Colonic mucosa (tissue), 4 donors: Measurements from ENCODE around the gene SEC16B. TPM values are rescaled to one million over a fixed set of nuclear protein-coding genes. Genes with fewer than 3 reads are reported as not detected.

Experiments used
- DNase-seq: peaks from one replicate; pipeline ENCODE4 v3.0.0-alpha.2; 2020
- H3K27ac ChIP-seq: fragments of 200-600 bp; one replicate; pipeline ENCODE4 v1.8.0; 2021
- H3K27me3 ChIP-seq: fragments of 200-600 bp; one replicate; pipeline ENCODE4 v1.8.0; 2021
- H3K36me3 ChIP-seq: fragments of 200-600 bp; one replicate; pipeline ENCODE4 v1.8.0; 2021
- H3K4me1 ChIP-seq: fragments of 200-600 bp; one replicate; pipeline ENCODE4 v1.8.0; 2021; ENCODE audit warnings: mild to moderate bottlenecking
- H3K4me3 ChIP-seq: fragments of 200-600 bp; one replicate; pipeline ENCODE4 v1.8.0; 2021
- H3K9ac ChIP-seq, 2 donors: one replicate each; pipeline ENCODE4 v1.7.0; 2013; ENCODE audit warnings: control low read depth in 2 of 2, low read depth in 2 of 2, low read length in 2 of 2
- H3K9me3 ChIP-seq: fragments of 200-600 bp; one replicate; pipeline ENCODE4 v1.8.0; 2021
- CTCF ChIP-seq: fragments of 200-600 bp; IDR thresholded peaks from one replicate; pipeline ENCODE4 v1.8.0; 2022; ENCODE audit warnings: antibody characterized with exemption, mild to moderate bottlenecking
- intact Hi-C: fragments of 100-400 bp; cut with DNase I; formaldehyde crosslinking; loops from one replicate; pipeline ENCODE4 v1.14.1; 2022
- total RNA-seq, 2 donors: library from RNA; stranded (reverse); fragmentation: NEBNext Ultra II Directional in 1 of 2; extraction: Animal tissue kit (Norgen Biotek cat#: 25700) in 1 of 2; gene quantifications; one replicate each; pipeline ENCODE4 v1.2.1, GENCODE V29; 2021
- donor health status: healthy.
- donor health status: DM: no; HTN: no; CAD: no.
- donor health status: DM: no; HTN: no; CAD: no.

SEC16B gene
- total RNA-seq, 2 donors from 2014 or later = 2.8 to 5.2 TPM

- Histone ChIP-seq H3K36me3 (no peaks in the 10 kb centered on the region), H3K27me3 (no peaks in the 10 kb centered on the region), H3K9me3 (no peaks in the 10 kb centered on the region), H3K9ac (no peak overlapping the region), H3K4me1 (no peaks in the 10 kb centered on the region), H3K27ac (no peak overlapping the region), H3K4me3 (no peak overlapping the region)
- intact Hi-C loops = no loop called here
- TF ChIP-seq CTCF = no peak
- no peak for DNase-seq
These were observed 7.3 kb upstream of the SEC16B start for GRCh38 chr1:177977141-177977540.

GRCh38 chr1:177976596-177976995 lies 6.7 kb upstream of the SEC16B start:
- no peaks in the 10 kb centered on the region for H3K27me3 ChIP-seq
- H3K4me3 ChIP-seq = no peak overlapping the region
- no peak overlapping the region for H3K27ac ChIP-seq
- no peaks in the 10 kb centered on the region for H3K4me1 ChIP-seq
- DNase-seq = no peak
- H3K9me3 ChIP-seq = no peaks in the 10 kb centered on the region
- H3K9ac ChIP-seq = no peak overlapping the region
- no peak for TF ChIP-seq CTCF
- intact Hi-C loops = no loop called here
- no peaks in the 10 kb centered on the region for H3K36me3 ChIP-seq

DNA sequence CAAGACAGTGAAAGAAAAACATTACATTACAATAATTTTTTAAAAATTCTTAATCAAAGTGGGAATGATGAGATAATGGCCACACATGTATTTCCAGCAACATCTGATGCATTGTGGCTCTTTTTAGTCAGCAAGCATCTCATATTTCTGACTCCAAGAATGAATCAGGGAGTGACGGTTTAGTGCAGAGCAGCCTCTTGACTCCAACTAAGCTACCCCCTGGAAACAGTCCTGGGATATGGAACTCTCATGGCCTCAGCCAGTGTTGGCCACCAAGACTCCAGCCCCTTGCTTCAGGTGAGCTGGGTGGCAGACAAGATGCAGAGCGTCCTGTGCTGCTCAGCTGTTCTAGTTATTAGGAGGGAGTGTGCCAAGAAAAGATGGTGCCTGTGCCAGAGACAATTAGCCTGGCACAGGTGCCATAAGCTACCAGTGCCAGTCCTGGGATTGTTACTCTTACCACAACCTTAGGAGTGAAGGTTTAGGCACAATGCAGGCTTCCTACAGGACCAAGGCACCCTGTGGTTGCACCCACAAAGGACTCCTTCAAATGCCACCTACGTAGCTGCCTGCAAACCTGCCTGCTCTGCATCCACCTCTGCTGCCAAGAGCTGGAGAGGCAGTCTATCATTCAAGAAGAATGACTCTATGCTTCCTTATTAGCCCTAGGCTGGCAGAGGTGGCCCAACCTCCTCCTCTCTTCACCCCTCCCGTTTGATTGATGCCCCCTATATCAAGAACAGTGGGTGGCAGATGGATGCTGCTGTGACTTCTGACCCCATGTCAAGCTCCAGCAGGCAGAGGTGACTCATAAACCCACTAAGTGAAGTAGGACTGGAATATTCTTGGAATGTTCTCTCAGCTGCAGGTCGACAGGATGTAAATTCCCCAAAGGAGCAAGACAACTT lies 6.0 kb upstream of the SEC16B start:
- Histone ChIP-seq H3K36me3 (no peaks in the 10 kb centered on the region), H3K9me3 (no peaks in the 10 kb centered on the region), H3K4me1 (no peaks in the 10 kb centered on the region)

DNA sequence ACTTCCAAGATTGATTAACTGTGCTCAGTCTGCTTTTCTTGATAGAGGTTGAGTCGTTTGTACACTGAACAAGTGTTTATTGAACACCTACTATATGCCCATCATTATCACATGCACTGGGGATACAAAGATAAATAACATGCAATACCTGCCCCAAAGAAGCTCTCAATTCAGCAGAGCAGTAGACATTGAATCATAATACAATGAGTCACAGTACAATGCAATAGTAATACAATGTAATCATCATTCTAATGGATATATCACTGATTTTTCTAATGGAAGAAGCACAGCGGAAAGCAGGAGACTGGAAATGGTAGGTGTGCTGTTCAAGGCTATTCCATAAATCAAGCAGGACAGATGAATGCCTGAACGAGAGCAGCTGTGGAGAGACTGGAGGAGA lies 3.7 kb upstream of the SEC16B start:
- H3K27me3 ChIP-seq = no peaks in the 10 kb centered on the region
- H3K36me3 ChIP-seq = no peaks in the 10 kb centered on the region
- H3K9ac ChIP-seq = no peak overlapping the region
- no peaks in the 10 kb centered on the region for H3K9me3 ChIP-seq
- TF ChIP-seq CTCF = no peak
- no peak overlapping the region for H3K4me3 ChIP-seq
- H3K4me1 ChIP-seq = no peaks in the 10 kb centered on the region
- DNase-seq = no peak
- intact Hi-C loops = no loop called here
- no peak overlapping the region for H3K27ac ChIP-seq

More for the DNA sequence above, 6.0 kb upstream of the SEC16B start:
- Histone ChIP-seq H3K9ac (no peak overlapping the region), H3K4me3 (no peak overlapping the region), H3K27ac (no peak overlapping the region), H3K27me3 (no peaks in the 10 kb centered on the region)
- no peak for DNase-seq
- no peak for TF ChIP-seq CTCF
- intact Hi-C loops = no loop called here

DNA sequence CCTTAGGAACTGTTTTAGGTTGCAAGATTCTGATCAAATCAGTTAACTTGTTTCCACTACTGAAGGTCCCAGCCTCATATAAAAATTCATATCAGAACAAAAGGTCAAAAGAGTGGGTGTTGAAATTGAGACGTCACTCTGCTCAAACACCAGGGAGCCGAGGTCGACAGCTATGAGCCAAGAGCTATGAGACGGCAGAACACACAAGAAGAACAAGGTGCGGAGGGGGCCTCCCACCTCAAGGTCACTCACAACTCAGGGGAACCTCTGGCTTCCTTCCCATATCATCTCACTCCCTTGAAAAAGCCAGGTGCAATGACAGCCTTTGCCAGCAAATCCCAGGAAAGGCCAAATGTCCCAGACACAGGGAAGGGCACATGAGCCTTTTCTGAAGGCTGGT lies 749 bp downstream of the SEC16B start:
- intact Hi-C loops = no loop called here
- Histone ChIP-seq H3K4me1 (no peaks in the 10 kb centered on the region), H3K9ac (no peak overlapping the region), H3K4me3 (no peak overlapping the region), H3K27ac (no peak overlapping the region), H3K36me3 (no peaks in the 10 kb centered on the region), H3K9me3 (no peaks in the 10 kb centered on the region), H3K27me3 (no peaks in the 10 kb centered on the region)
- no peak for TF ChIP-seq CTCF
- DNase-seq = no peak
